Kidney epithelial cell (primary cell): ENCODE measurements around the gene VAC14. TPM values are rescaled to one million over a fixed set of nuclear protein-coding genes. Genes with fewer than 3 reads are reported as not detected.

Experiments used
- DNase-seq: peaks from one replicate; pipeline ENCODE4 v3.0.0-alpha.2; 2010; ENCODE audit warnings: low read depth
- H3K27me3 ChIP-seq: 2 replicates; pipeline ENCODE4 v1.6.0; 2011; ENCODE audit warnings: low read length; ENCODE audit not compliant: control insufficient read depth, insufficient read depth
- H3K36me3 ChIP-seq: 2 replicates; pipeline ENCODE4 v1.5.1; 2011; ENCODE audit warnings: low read length; ENCODE audit not compliant: control insufficient read depth, insufficient read depth
- H3K4me3 ChIP-seq: 2 replicates; pipeline ENCODE4 v1.5.1; 2011; ENCODE audit warnings: low read depth, mild to moderate bottlenecking, control low read depth, low read length
- CTCF ChIP-seq: IDR thresholded peaks from 2 replicates; pipeline ENCODE4 v1.5.1; 2011; ENCODE audit warnings: mild to moderate bottlenecking, moderate library complexity, low read length, control low read depth, inconsistent platforms; ENCODE audit not compliant: insufficient read depth, poor library complexity, severe bottlenecking
- total RNA-seq: library from RNA; depleted of rRNA; stranded (reverse); fragments of >200 nt; gene quantifications from 2 replicates; pipeline ENCODE4 v1.2.3, GENCODE V29; 2015

The VAC14 gene
- total RNA-seq, 1 donor from 2014 or later: 61.3 TPM

GRCh38 chr16:70702624-70703023 is 98.3 kb downstream of the VAC14 start:
- no peak for TF ChIP-seq CTCF
- no peak for DNase-seq
- Histone ChIP-seq H3K4me3 (no peak overlapping the region), H3K36me3 (peaks cover 1% of the 10 kb centered on the region), H3K27me3 (no peaks in the 10 kb centered on the region)

GRCh38 chr16:70701998-70702397 is 99.0 kb downstream of the VAC14 start:
- no peak for TF ChIP-seq CTCF
- H3K4me3 ChIP-seq: no peak overlapping the region
- peaks cover 1% of the 10 kb centered on the region for H3K36me3 ChIP-seq
- DNase-seq: no peak
- H3K27me3 ChIP-seq: no peaks in the 10 kb centered on the region

GRCh38 chr16:70701596-70701995 is 99.4 kb downstream of the VAC14 start:
- no peak for DNase-seq
- Histone ChIP-seq H3K4me3 (no peak overlapping the region), H3K27me3 (no peaks in the 10 kb centered on the region), H3K36me3 (peaks cover 1% of the 10 kb centered on the region)
- TF ChIP-seq CTCF: no peak

- H3K4me3 ChIP-seq: no peak overlapping the region
- no peaks in the 10 kb centered on the region for H3K27me3 ChIP-seq
- DNase-seq: no peak
- no peak for TF ChIP-seq CTCF
- H3K36me3 ChIP-seq: peaks cover 1% of the 10 kb centered on the region
These were observed 99.9 kb downstream of the VAC14 start for GRCh38 chr16:70701036-70701435.

- H3K27me3 ChIP-seq: no peaks in the 10 kb centered on the region
- H3K36me3 ChIP-seq: peaks cover 1% of the 10 kb centered on the region
- DNase-seq: no peak
- H3K4me3 ChIP-seq: no peak overlapping the region
- TF ChIP-seq CTCF: no peak
These were observed 100.6 kb downstream of the VAC14 start for GRCh38 chr16:70700101-70701020.
